Gastrocnemius medialis (tissue), 4 donors: ENCODE measurements around the gene GEMIN5.

ENCODE experiments used
- CTCF ChIP-seq, 5 experiments: fragments of 450-650 bp in 3 of 5; fragments of 200-600 bp in 2 of 5; sonication (generic) in 2 of 5; IDR thresholded peaks in 4 of 5; conservative IDR thresholded peaks in 1 of 5; 1 replicate in 4 of 5; 2 replicates in 1 of 5; pipeline ENCODE4 v1.5.1; 2016 to 2019; ENCODE audit warnings: antibody characterized with exemption in 5 of 5, mild to moderate bottlenecking in 3 of 5, moderate library complexity in 3 of 5
- POLR2A ChIP-seq, 2 donors: fragments of 450-650 bp; IDR thresholded peaks; one replicate each; pipeline ENCODE4 v1.6.1; 2017; ENCODE audit warnings: antibody characterized with exemption in 2 of 2, mild to moderate bottlenecking in 2 of 2, moderate library complexity in 2 of 2

GRCh38 chr5:154861946-154862345, 76.1 kb downstream of the GEMIN5 start:
- TF ChIP-seq CTCF (IDR thresholded peaks at IDR 0.05 in 4 of 5, conservative IDR thresholded peaks at IDR 0.05 in 1 of 5) (no peak), POLR2A (IDR thresholded peaks at IDR 0.05) (no peak)
